MCF 10A (cell line): Measurements from ENCODE around the gene PAN2. TPM values are rescaled to one million over a fixed set of nuclear protein-coding genes. Genes with fewer than 3 reads are reported as not detected.

Experiments
- BruUV-seq: library from RNA; stranded (reverse); fragments of 400-500 nt; replicated peaks from 2 replicates; lab custom pipeline; 2021; lab: Mats Ljungman, UMichigan
- CTCF ChIA-PET: fragments of 300-600 bp; sonication (Branson Sonifier 250); formaldehyde crosslinking; extraction: SDS; loops from one replicate; lab custom pipeline; 2021; ENCODE audit warnings: antibody characterized with exemption, inconsistent platforms; lab: Yijun Ruan, JAX
- POLR2A ChIA-PET: fragments of 300-600, 350-650 bp; sonication (Branson Sonifier 250); formaldehyde crosslinking; extraction: SDS; loops from one replicate; lab custom pipeline; 2020; ENCODE audit warnings: antibody characterized with exemption, inconsistent platforms; lab: Yijun Ruan, JAX
- DNase-seq: peaks from one replicate; pipeline ENCODE4 v3.0.0-alpha.2; 2018; ENCODE audit not compliant: unreplicated experiment
- H3K27ac Mint-ChIP-seq: one replicate; pipeline ENCODE4 v1.8.0; 2022; ENCODE audit warnings: mild to moderate bottlenecking, low read depth, mixed read lengths; ENCODE audit not compliant: unreplicated experiment
- H3K27me3 Mint-ChIP-seq: one replicate; pipeline ENCODE4 v1.8.0; 2022; ENCODE audit warnings: mixed read lengths; ENCODE audit not compliant: insufficient read depth, unreplicated experiment
- H3K36me3 Mint-ChIP-seq: one replicate; pipeline ENCODE4 v1.8.0; 2022; ENCODE audit warnings: mild to moderate bottlenecking, moderate library complexity, mixed read lengths; ENCODE audit not compliant: insufficient read depth, unreplicated experiment
- H3K4me1 Mint-ChIP-seq: one replicate; pipeline ENCODE4 v1.8.0; 2022; ENCODE audit warnings: mixed read lengths; ENCODE audit not compliant: insufficient read depth, unreplicated experiment
- H3K4me3 Mint-ChIP-seq: one replicate; pipeline ENCODE4 v1.8.0; 2022; ENCODE audit warnings: mild to moderate bottlenecking, moderate library complexity, mixed read lengths; ENCODE audit not compliant: unreplicated experiment
- H3K9me3 Mint-ChIP-seq: one replicate; pipeline ENCODE4 v1.8.0; 2022; ENCODE audit warnings: mixed read lengths; ENCODE audit not compliant: unreplicated experiment
- intact Hi-C: fragments of 100-400 bp; cut with micrococcal nuclease; formaldehyde crosslinking; loops from 2 replicates; pipeline ENCODE4 v1.14.1; 2022
- total RNA-seq: library from RNA; stranded (reverse); gene quantifications from 2 replicates; pipeline ENCODE4 v1.2.3, GENCODE V29; 2022
- TF ChIP-seq, protein P1 (sequence below): fragments of 200-600 bp; IDR thresholded peaks from one replicate; pipeline ENCODE4 v1.8.0; 2022; ENCODE audit warnings: antibody characterized with exemption, mild to moderate bottlenecking; ENCODE audit not compliant: unreplicated experiment

The PAN2 gene
- total RNA-seq, 1 experiment from 2014 or later = 72.9 TPM

DNA sequence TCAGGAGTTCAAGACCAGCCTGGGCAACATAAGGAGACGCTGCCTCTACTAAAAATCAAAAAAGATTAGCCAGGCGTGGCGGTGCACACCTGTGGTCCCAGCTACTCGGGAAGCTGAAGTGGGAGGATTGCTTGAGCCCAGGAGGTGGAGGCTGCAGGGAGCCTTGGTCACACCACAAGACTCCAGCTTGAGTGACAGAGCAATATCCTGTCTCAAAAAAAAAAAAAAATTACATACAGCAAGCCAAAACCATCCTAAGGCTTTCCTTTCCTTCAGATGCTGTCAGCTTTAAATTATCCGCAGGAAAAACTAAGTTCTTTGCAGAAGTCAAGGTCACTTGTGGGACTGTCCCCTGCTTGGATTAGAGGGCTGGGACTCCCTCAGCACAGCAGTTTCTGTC is 35.0 kb downstream of the PAN2 start:
- intact Hi-C loops = no loop called here
- DNase-seq = no peak
- Mint-ChIP-seq H3K4me3 (peak overlapping the region; percentile 95), H3K4me1 (peaks cover 19% of the 10 kb centered on the region), H3K36me3 (peaks cover 68% of the 10 kb centered on the region), H3K27me3 (no peaks in the 10 kb centered on the region), H3K9me3 (no peaks in the 10 kb centered on the region), H3K27ac (peak overlapping the region; percentile 84)
- ChIA-PET CTCF (interaction anchor here (0.6 to 1.2 kb wide), 5 partner anchors 8 to 107 kb away, joined by 3 to 4 read pairs (median 4); no protein-coding TSS in a partner anchor), POLR2A (interaction anchor here (0.6 to 3.9 kb wide), 38 partner anchors 8 to 481 kb away, joined by 3 to 27 read pairs (median 4); partner anchors contain the start of genes ANKRD52, ESYT1, MYL6 and ORMDL2)
- TF ChIP-seq, protein P1, sequence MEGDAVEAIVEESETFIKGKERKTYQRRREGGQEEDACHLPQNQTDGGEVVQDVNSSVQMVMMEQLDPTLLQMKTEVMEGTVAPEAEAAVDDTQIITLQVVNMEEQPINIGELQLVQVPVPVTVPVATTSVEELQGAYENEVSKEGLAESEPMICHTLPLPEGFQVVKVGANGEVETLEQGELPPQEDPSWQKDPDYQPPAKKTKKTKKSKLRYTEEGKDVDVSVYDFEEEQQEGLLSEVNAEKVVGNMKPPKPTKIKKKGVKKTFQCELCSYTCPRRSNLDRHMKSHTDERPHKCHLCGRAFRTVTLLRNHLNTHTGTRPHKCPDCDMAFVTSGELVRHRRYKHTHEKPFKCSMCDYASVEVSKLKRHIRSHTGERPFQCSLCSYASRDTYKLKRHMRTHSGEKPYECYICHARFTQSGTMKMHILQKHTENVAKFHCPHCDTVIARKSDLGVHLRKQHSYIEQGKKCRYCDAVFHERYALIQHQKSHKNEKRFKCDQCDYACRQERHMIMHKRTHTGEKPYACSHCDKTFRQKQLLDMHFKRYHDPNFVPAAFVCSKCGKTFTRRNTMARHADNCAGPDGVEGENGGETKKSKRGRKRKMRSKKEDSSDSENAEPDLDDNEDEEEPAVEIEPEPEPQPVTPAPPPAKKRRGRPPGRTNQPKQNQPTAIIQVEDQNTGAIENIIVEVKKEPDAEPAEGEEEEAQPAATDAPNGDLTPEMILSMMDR = no peak
- BruUV-seq = no TSS peak

DNA sequence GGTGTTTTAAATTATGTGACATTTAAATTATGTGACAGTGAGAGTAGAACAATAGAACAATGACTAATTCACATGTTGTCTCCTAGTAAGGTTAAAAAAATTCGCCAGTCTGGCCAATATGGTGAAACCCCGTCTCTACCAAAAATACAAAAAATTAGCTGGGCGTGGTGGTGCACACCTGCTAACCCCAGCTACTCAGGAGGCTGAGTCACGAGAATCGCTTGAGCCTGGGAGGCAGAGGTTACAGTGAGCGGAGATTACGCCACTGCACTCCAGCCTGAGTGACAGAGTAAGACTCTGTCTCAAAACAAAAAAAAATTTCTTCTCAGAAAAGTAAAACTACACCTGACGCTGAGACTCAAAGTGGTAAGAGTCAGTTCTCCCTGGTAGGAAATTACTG is 36.4 kb downstream of the PAN2 start:
- POLR2A ChIA-PET = interaction anchor here (0.6 to 3.9 kb wide), 3 partner anchors 9 to 61 kb away, joined by 4 to 27 read pairs (median 13); no protein-coding TSS in a partner anchor
- Mint-ChIP-seq H3K9me3 (no peaks in the 10 kb centered on the region), H3K4me3 (peak overlapping the region; percentile 25), H3K27ac (no peak overlapping the region), H3K36me3 (peaks cover 60% of the 10 kb centered on the region), H3K27me3 (no peaks in the 10 kb centered on the region), H3K4me1 (peaks cover 18% of the 10 kb centered on the region)
- BruUV-seq = no TSS peak
- TF ChIP-seq, protein P1 = no peak
- intact Hi-C loops = no loop called here
- DNase-seq = no peak
- CTCF ChIA-PET = interaction anchor here (0.6 to 1.9 kb wide), 8 partner anchors 15 to 192 kb away, joined by 3 to 8 read pairs (median 3); partner anchors contain the start of gene ANKRD52

DNA sequence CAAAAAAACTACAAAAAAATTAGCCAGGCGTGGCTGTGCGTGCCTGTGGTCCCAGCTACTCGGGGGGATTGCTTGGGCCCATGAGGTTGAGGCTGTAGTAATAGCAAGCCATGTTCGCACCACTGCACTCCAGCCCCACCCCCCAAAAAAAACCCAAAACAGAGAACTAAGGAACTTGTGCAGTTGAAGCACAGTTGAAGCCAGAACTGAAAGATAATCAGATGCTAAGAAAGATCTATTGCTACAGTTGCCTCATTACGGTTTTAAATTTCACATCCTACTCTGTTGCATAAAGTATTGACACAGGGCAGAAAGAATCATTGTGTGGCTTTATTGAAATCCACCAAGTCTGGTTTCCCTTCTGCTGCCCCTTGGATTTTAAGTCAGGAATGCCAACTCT is 37.5 kb downstream of the PAN2 start:
- ChIA-PET CTCF (interaction anchor here (0.6 kb wide), 2 partner anchors 93 to 457 kb away, joined by 3 read pairs; no protein-coding TSS in a partner anchor), POLR2A (no interaction called here)
- Mint-ChIP-seq H3K4me1 (peaks cover 14% of the 10 kb centered on the region), H3K9me3 (no peaks in the 10 kb centered on the region), H3K4me3 (no peak overlapping the region), H3K27ac (no peak overlapping the region), H3K27me3 (no peaks in the 10 kb centered on the region), H3K36me3 (peaks cover 58% of the 10 kb centered on the region)
- no peak for DNase-seq
- TF ChIP-seq, protein P1 = no peak
- intact Hi-C loops = no loop called here
- no TSS peak for BruUV-seq

DNA sequence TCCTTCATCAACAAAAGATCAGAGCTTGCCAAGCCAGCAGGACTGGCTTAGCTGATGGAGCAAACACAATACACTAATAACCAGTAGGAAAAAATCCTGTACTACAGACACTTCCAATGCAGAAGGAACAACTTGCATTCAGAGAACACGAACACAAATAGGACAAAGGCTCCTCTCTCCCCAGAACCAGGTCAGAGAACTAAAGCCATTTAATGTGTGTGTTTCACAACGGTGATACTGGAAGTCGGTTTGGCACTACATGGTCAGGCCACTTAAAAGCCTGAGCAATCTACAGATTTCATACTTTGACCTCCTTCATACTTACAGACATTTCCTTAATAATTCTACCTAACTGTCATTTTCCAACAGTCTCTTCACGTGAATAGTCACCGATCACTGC is 40.0 kb downstream of the PAN2 start:
- BruUV-seq = no TSS peak
- intact Hi-C loops = no loop called here
- peaks cover 8% of the 10 kb centered on the region for H3K4me1 Mint-ChIP-seq
- no peak overlapping the region for H3K4me3 Mint-ChIP-seq
- POLR2A ChIA-PET = no interaction called here
- H3K27me3 Mint-ChIP-seq = no peaks in the 10 kb centered on the region
- TF ChIP-seq, protein P1 = no peak
- DNase-seq = no peak
- H3K27ac Mint-ChIP-seq = no peak overlapping the region
- CTCF ChIA-PET = interaction anchor here (0.6 to 0.8 kb wide), 2 partner anchors 10 to 58 kb away, joined by 3 to 5 read pairs; no protein-coding TSS in a partner anchor
- peaks cover 68% of the 10 kb centered on the region for H3K36me3 Mint-ChIP-seq
- no peaks in the 10 kb centered on the region for H3K9me3 Mint-ChIP-seq
